PC-9 (cell line): ENCODE data around the gene ANKRD24. TPM values are rescaled to one million over a fixed set of nuclear protein-coding genes. Genes with fewer than 3 reads are reported as not detected.

Experiments
- BruUV-seq: library from RNA; stranded (reverse); fragments of 400-500 nt; replicated peaks from 2 replicates; lab custom pipeline; 2021; lab: Mats Ljungman, UMichigan
- CTCF ChIA-PET: fragments of 300-600 bp; sonication (Branson Sonifier 250); formaldehyde crosslinking; loops from one replicate; lab custom pipeline; 2022; ENCODE audit warnings: antibody characterized with exemption; lab: Charles Lee
- POLR2A ChIA-PET: fragments of 300-600 bp; sonication (Branson Sonifier 250); formaldehyde crosslinking; loops from one replicate; lab custom pipeline; 2022; ENCODE audit warnings: antibody characterized with exemption; ENCODE audit not compliant: unreplicated experiment; lab: Charles Lee
- DNase-seq, 2 experiments: peaks; one replicate each; pipeline versions ENCODE4 v3.0.0 to v3.0.0-alpha.2; 2015 to 2022; ENCODE audit warnings: mixed read lengths in 1 of 2
- H2AFZ ChIP-seq: fragments of 200-600 bp; sonication (generic); 2 replicates; pipeline ENCODE4 v1.8.1; 2017; ENCODE audit warnings: antibody characterized with exemption
- H3F3A ChIP-seq: fragments of 200-600 bp; sonication (generic); 2 replicates; pipeline ENCODE4 v1.8.1; 2017; ENCODE audit warnings: antibody characterized with exemption, mild to moderate bottlenecking, low read depth; ENCODE audit not compliant: insufficient read depth
- H3K27ac ChIP-seq: fragments of 200-600 bp; sonication (generic); 2 replicates; pipeline ENCODE4 v1.6.1; 2016; ENCODE audit warnings: mixed run types
- H3K27me3 ChIP-seq: fragments of 200-600 bp; sonication (generic); 2 replicates; pipeline ENCODE4 v1.6.1; 2016; ENCODE audit warnings: low read depth, mixed run types; ENCODE audit not compliant: insufficient read depth
- H3K36me3 ChIP-seq: fragments of 200-600 bp; sonication (generic); 2 replicates; pipeline ENCODE4 v1.6.1; 2016; ENCODE audit warnings: low read depth, mixed run types
- H3K4me1 ChIP-seq: fragments of 200-600 bp; sonication (generic); replicated peaks from 2 replicates; pipeline ENCODE4 v1.6.1; 2016; ENCODE audit warnings: mixed run types; ENCODE audit not compliant: insufficient read depth
- H3K4me2 ChIP-seq: fragments of 200-600 bp; sonication (generic); 2 replicates; pipeline ENCODE4 v1.6.1; 2017; ENCODE audit warnings: mixed run types
- H3K4me3 ChIP-seq: fragments of 200-600 bp; sonication (generic); 2 replicates; pipeline ENCODE4 v1.6.1; 2016; ENCODE audit warnings: mixed run types
- H3K79me2 ChIP-seq: fragments of 200-600 bp; sonication (generic); 2 replicates; pipeline ENCODE4 v1.6.1; 2017; ENCODE audit warnings: low read depth, mixed run types
- H3K9me2 ChIP-seq: fragments of 200-600 bp; sonication (generic); 2 replicates; pipeline ENCODE4 v1.8.1; 2017; ENCODE audit warnings: mild to moderate bottlenecking; ENCODE audit not compliant: insufficient read depth
- H3K9me3 ChIP-seq: fragments of 200-600 bp; sonication (generic); 2 replicates; pipeline ENCODE4 v1.8.1; 2016; ENCODE audit warnings: low read depth; ENCODE audit not compliant: insufficient read depth
- H4K20me1 ChIP-seq: fragments of 200-600 bp; sonication (generic); 2 replicates; pipeline ENCODE4 v1.8.1; 2017; ENCODE audit not compliant: insufficient read depth
- EZH2 ChIP-seq: fragments of 200-600 bp; sonication (generic); IDR thresholded peaks from 2 replicates; pipeline ENCODE4 v1.8.0; 2017; ENCODE audit warnings: antibody characterized with exemption, low read depth
- intact Hi-C: fragments of 100-400 bp; cut with micrococcal nuclease; formaldehyde crosslinking; loops from one replicate; pipeline ENCODE4 v1.10.0; 2022; ENCODE audit not compliant: unreplicated experiment
- total RNA-seq: library from RNA; stranded (reverse); gene quantifications from 2 replicates; pipeline ENCODE4 v1.2.3, GENCODE V29; 2021
- TF ChIP-seq, protein P1 (sequence below): fragments of 200-600 bp; sonication (generic); conservative IDR thresholded peaks from 2 replicates; pipeline ENCODE4 v1.6.1; 2017; ENCODE audit warnings: mixed run types, antibody characterized with exemption, mild to moderate bottlenecking, moderate library complexity

Gene ANKRD24
- total RNA-seq, 1 experiment from 2014 or later, result 0.79 TPM

DNA sequence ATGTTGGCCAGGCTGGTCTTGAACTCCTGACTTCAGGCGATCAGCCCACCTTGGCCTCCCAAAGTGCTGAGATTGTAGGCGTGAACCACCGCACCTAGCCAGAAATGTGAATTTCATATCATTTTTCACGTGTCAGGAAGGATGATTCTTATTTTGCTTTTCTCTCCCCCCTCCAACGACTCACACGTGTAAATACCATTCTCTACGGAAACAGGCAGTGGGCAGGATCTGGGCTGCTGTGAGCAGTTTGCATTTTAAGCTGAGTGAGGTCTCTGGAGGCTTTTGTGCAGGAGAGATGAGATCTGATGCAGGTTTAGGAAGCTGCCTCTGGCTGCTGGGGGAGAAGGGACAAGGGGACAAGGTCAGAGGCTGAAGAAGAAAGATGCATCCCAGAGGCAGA is 11.9 kb downstream of the ANKRD24 start:
- no peaks in the 10 kb centered on the region for H3K4me1 ChIP-seq
- no TSS peak for BruUV-seq
- ChIA-PET CTCF (no interaction called here), POLR2A (no interaction called here)
- no peaks in the 10 kb centered on the region for H3K9me3 ChIP-seq
- H3K36me3 ChIP-seq, result no peaks in the 10 kb centered on the region
- H3K27me3 ChIP-seq, result no peaks in the 10 kb centered on the region
- no peaks in the 10 kb centered on the region for H3K79me2 ChIP-seq
- TF ChIP-seq, protein P1, sequence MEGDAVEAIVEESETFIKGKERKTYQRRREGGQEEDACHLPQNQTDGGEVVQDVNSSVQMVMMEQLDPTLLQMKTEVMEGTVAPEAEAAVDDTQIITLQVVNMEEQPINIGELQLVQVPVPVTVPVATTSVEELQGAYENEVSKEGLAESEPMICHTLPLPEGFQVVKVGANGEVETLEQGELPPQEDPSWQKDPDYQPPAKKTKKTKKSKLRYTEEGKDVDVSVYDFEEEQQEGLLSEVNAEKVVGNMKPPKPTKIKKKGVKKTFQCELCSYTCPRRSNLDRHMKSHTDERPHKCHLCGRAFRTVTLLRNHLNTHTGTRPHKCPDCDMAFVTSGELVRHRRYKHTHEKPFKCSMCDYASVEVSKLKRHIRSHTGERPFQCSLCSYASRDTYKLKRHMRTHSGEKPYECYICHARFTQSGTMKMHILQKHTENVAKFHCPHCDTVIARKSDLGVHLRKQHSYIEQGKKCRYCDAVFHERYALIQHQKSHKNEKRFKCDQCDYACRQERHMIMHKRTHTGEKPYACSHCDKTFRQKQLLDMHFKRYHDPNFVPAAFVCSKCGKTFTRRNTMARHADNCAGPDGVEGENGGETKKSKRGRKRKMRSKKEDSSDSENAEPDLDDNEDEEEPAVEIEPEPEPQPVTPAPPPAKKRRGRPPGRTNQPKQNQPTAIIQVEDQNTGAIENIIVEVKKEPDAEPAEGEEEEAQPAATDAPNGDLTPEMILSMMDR, result no peak
- TF ChIP-seq EZH2, result no peak
- no peaks in the 10 kb centered on the region for H3F3A ChIP-seq
- H2AFZ ChIP-seq, result no peak overlapping the region
- H4K20me1 ChIP-seq, result no peaks in the 10 kb centered on the region
- intact Hi-C loops, result no loop called here
- H3K27ac ChIP-seq, result no peak overlapping the region
- no peak overlapping the region for H3K4me3 ChIP-seq
- no peak for DNase-seq
- H3K4me2 ChIP-seq, result no peak overlapping the region
- no peaks in the 10 kb centered on the region for H3K9me2 ChIP-seq

DNA sequence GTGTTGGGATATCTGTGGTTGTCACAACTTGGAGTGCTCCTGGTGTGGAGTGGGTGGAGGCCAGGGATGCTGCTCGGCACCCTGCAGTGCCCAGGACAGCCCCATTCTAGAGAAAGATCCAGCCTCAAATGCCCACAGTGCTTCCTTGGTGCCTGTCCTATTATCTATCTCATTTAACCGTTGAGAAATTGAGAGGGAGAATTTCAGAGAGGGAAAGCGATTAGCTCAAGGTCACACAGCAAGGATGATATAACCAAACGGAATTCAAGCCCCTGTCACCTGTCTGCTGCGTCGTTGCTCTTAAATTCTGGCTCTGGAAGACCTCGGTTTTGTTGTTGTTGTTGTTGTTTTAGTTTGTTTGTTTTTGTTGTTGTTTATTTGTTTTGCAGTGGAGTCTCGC is 13.5 kb downstream of the ANKRD24 start:
- BruUV-seq, result no TSS peak
- Histone ChIP-seq H3F3A (no peaks in the 10 kb centered on the region), H3K79me2 (no peaks in the 10 kb centered on the region), H4K20me1 (no peaks in the 10 kb centered on the region), H3K4me2 (no peak overlapping the region), H3K9me2 (no peaks in the 10 kb centered on the region), H3K9me3 (no peaks in the 10 kb centered on the region), H2AFZ (no peak overlapping the region), H3K4me3 (no peak overlapping the region), H3K36me3 (no peaks in the 10 kb centered on the region), H3K27ac (no peak overlapping the region), H3K4me1 (no peaks in the 10 kb centered on the region), H3K27me3 (no peaks in the 10 kb centered on the region)
- ChIA-PET POLR2A (no interaction called here), CTCF (no interaction called here)
- TF ChIP-seq EZH2, result no peak
- TF ChIP-seq, protein P1, result no peak
- intact Hi-C loops, result no loop called here
- DNase-seq, result no peak

DNA sequence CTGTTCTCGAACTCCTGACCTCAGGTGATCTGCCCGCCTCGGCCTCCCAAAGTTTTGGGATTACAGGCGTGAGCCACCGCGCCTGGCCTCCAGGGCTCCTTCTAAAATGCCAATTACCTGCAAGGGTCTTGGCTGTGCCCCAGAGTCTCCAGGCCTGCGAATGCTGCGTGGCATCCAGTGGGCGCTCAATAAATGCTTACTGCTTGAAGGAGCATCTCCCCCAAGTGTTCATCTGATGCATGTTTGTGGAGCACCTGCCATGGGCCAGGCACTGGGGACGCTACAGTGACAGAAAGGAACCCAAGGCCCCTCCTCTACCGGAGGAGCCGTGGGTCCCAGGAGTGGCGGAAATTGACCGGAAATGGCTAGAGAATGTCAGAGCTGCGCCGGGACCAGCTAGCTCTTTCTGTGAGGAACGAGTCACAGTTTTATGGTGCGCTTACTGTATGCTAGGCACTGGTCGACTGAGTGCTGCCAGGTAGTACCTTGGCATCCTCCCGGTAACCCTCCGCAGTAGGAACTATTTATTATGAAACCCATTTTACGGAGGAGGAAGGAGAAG is 14.2 kb downstream of the ANKRD24 start:
- no peaks in the 10 kb centered on the region for H3K9me2 ChIP-seq
- no peak for DNase-seq
- no peak overlapping the region for H3K4me3 ChIP-seq
- no peaks in the 10 kb centered on the region for H3F3A ChIP-seq
- no peaks in the 10 kb centered on the region for H3K4me1 ChIP-seq
- intact Hi-C loops, result no loop called here
- TF ChIP-seq, protein P1, result no peak
- no peak for TF ChIP-seq EZH2
- CTCF ChIA-PET, result no interaction called here
- no peaks in the 10 kb centered on the region for H3K79me2 ChIP-seq
- H3K9me3 ChIP-seq, result no peaks in the 10 kb centered on the region
- no peaks in the 10 kb centered on the region for H3K36me3 ChIP-seq
- BruUV-seq, result no TSS peak
- H2AFZ ChIP-seq, result no peak overlapping the region
- H3K27ac ChIP-seq, result no peak overlapping the region
- no peaks in the 10 kb centered on the region for H3K27me3 ChIP-seq
- POLR2A ChIA-PET, result no interaction called here
- H3K4me2 ChIP-seq, result no peak overlapping the region
- H4K20me1 ChIP-seq, result no peaks in the 10 kb centered on the region
